GM19324 (cell line): Measurements from ENCODE around the gene HEPACAM.

Experiments used
- ATAC-seq: cut with Tn5 transposase; IDR thresholded peaks from one replicate; pipeline ENCODE4 v1.9.1; 2021; ENCODE audit warnings: mild to moderate bottlenecking, moderate library complexity; ENCODE audit not compliant: unreplicated experiment, low FRiP score

HEPACAM gene

DNA sequence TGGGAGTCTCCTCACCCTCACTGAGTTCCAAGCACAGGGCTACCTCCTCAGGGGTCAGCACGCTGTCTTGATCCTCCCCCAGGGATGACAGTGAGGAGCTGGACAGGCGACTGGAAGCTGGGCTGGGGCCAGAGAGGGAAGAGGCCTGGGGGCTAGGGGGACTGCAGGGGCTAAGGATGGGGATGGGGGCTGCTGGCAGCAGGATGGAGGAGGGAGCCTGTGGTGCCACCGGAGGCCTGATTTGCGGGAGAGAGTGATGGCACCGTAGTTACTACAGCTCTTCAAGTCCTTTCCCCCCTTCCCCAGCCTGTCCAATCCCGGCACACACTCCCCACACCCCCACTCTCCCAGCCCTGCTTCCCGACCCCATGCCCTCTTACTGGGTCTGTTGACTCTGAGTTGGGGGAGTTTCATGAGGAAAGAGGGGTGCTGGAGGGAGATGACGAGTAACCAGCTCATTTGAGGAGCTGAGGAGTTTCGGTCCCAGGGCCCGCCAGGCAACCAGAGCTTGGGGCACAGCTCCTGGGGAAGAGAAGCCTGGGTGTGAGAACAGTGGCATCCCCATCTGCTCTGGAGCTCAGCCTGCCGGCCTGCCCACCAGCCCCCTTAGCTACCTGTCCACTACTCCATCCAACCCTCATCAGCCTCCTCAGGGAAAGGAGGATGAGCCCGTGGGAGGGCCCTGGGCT, 48.7 kb downstream of the HEPACAM start:
- no peak for ATAC-seq

GRCh38 chr11:124886476-124886875, 49.4 kb downstream of the HEPACAM start:
- no peak for ATAC-seq

DNA sequence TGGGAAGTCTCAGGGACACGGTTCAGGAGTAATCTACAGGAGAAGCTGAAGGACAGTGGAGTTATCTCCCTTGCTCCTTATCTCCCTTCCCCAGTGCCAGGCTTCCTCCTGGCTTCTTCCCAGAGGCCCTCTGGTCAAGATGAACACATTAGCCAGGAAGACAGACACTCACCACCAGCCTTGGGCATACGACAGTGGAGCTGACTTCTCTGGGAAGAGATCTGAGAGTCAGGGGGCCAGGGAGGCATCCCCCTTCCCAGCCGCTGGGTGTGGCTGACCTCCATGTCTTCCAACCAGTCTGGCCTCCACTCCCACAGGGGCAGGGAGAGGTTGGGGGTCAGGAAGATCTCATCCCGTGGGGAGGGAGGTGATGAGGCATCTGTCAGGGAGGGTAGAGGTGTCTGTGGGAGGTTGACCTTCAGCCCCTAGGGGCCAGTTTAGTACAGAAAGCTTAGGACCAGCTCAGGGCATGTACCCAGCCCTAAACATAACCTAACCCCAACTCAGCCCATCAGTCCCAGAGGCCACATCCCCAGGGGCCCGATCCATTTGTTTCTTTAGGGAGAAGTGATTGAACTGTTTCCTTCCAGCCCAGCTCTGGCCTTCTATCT, 50.9 kb downstream of the HEPACAM start:
- no peak for ATAC-seq

DNA sequence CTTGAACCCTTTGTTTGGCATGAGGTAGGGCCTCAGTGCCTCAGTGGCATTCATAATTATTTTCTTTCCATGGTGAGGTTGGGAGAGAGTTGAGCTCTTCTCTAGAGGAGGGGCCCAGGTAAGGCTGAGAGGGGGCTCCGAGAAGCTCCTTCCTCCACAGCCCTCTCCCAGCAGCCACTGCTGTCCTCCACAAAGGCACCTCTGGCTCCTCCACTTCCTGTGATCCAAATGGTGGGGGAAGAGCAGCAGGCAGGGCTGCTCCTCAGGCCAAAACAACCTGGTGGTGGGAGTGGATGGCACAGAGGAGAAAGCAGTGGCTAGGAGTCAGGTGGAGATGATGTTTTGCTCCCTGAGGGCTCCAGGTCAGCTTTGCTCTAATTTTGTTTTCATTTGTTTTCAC, 51.5 kb downstream of the HEPACAM start:
- ATAC-seq = no peak

GRCh38 chr11:124882339-124883071, 53.3 kb downstream of the HEPACAM start:
- no peak for ATAC-seq

GRCh38 chr11:124880958-124881357, 54.9 kb downstream of the HEPACAM start:
- no peak for ATAC-seq

DNA sequence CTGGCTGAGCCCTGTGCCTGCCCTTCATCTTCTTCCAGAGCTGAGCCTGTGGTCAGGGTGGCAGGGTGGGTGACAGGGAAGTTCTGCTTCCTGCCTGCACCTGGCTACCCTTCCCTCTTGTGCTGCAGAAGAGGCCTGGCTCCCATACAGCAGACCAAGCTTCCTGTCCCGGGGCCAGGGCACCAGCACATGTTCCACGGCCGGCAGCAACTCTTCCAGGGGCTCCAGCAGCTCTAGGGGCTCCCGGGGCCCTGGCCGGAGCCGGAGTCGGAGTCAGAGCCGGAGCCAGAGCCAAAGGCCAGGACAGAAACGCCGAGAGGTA, 55.6 kb downstream of the HEPACAM start:
- ATAC-seq = no peak

- ATAC-seq = no peak
These were observed 56.2 kb downstream of the HEPACAM start for GRCh38 chr11:124879493-124880289.

DNA sequence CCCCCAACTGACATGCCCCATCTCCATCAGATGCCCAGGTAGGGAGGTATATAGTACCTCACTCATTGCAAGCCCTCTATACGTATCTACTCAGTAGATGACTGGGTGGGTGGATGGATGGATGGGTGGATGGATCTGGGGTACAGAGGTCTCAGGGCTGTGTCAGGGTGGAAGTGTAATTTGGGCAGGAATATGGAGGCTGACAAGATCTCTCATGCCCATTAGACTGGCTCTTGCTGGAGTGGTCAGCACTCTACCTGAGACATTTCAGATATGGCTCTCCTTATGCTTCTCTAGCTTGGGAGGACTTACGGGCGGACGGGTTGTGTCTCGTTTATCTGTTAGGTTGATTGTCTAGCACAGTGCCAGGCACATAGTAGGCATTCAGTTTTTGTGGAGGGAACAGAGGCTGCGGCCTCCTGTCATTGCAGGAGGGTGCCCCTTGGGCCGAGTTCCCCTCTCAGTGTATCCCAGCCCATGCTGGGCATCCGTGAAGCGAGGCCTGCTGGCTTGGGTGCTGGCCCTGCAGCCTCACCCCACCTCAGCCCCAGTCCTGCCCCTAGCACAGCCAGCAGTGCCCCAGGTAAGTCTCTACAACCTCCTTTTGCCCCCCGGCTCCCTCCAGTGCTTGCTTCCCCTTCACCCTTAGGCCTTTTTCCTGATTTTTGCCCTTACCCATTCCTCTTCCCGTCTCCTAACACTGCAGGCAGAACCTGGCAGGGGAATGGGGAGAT, 56.9 kb downstream of the HEPACAM start:
- ATAC-seq = no peak

DNA sequence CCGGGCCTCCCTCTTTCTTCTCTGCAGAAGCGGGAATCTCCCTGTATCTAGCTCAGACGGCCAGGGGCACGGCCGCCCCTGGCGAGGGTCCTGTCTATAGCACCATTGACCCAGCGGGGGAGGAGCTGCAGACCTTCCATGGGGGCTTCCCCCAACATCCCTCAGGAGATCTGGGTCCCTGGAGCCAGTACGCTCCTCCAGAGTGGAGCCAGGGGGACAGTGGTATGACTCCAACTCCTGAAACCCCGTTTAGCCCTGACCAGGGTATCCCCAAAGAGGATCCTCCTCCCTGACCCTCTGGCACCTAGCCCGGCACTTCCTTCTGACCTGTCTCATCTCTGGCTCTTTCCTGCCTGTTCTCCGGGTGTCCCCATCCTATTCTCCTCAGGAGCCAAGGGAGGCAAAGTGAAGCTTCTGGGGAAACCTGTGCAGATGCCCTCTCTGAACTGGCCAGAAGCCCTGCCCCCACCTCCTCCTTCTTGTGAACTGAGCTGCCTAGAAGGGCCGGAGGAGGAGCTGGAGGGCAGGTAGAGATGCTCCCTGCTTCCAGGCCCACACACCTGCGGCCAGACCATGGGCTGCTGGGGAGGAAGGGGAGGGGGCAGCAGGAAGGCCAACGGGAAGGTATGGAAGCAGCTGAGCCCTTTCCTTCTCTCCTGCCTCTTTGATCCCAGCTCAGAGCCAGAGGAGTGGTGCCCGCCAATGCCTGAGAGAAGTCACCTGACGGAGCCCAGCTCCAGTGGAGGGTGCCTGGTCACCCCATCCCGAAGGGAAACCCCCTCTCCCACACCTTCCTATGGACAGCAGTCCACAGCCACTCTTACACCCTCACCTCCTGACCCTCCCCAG, 57.7 kb downstream of the HEPACAM start:
- ATAC-seq = no peak

- no peak for ATAC-seq
These were observed 58.3 kb downstream of the HEPACAM start for GRCh38 chr11:124877631-124877909.

DNA sequence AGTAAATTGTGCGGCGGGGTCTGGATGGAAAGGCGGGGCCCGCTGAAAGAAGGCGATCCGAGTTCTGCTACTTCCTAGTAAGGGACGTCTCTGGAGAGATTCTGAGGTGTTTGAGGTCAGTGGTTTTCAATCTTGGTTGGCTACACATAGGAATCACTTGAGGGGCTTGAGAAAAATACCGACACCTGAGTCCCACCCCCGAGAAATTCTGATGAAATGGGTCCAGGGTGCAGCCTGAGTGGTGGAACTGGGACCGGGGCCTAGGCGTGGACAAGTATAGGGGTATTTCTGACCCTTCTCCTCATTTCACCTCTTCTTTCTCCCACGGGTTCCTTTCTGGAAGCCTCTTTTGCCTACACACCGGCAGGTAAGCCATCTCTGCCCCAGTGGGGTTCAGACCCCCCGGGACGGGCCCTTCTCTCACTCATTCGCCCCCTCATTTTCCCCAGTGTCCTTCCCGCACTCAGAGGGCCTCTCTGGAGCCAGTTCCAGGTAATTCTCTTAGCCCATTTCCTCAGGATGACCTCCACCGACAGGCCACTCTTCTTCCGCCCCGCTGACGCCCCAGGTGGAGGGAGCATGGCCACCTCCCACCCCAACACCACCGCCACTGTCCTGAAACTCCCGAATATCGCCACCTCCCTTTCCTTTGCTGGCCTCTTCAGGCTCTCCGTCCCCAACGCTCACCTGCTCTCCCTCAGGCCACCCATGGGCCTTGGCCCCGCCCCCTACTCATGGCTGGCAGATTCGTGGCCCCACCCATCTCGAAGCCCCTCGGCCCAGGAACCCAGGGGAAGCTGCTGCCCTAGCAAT, 58.8 kb downstream of the HEPACAM start:
- ATAC-seq = no peak

GRCh38 chr11:124875943-124876817, 59.7 kb downstream of the HEPACAM start:
- ATAC-seq = peak; percentile 96

DNA sequence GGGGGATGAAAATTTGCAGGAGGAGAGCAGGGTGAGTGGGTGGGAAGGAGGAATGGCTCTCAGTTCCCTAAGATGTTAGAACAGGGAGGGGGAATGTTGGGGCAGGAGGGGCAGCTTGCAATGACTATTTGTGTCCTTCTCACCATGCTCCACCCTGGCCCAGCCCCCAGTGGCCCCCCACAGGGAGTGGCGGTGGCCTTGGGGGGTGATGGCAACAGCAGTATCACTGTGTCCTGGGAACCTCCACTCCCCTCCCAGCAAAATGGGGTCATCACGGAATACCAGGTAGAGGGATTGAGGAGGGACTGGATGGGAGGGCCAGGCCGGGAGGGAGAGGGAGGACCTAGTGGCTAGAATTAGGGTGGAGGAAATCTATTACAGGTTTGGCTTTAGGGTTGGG, 60.4 kb downstream of the HEPACAM start:
- no peak for ATAC-seq

DNA sequence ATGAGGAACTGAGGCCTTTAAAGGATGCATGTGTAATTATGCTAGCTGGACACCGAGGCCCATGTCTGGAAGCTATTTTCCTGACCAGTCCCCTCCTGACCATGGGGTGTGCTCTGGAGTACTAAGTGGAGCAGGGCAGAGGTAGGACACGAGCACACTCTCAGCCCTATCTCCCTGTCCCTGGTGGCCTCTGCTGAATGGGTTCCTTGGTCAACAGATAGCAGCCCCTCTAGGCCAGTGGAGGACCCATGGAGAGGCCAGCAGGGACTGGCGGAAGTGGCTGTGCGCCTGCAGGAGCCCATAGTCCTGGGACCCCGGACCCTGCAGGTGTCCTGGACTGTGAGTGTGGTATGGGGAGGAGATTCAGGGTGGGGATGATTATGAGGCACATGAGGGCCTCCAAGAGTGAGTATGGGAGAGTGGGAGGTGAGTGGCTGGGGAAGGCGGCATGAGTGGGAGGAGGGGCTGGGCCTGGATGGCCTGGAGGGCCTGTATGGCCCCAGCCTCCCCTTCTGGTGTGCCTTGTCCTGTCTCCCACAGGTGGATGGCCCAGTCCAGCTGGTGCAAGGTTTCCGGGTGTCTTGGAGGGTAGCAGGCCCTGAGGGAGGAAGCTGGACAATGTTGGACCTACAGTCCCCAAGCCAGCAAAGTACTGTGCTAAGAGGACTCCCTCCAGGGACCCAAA, 61.1 kb downstream of the HEPACAM start:
- ATAC-seq = no peak

- no peak for ATAC-seq
These were observed 61.9 kb downstream of the HEPACAM start for GRCh38 chr11:124873951-124874350.

GRCh38 chr11:124872741-124873140, 63.1 kb downstream of the HEPACAM start:
- ATAC-seq = no peak
